Kidney (tissue), 14 donors: ENCODE data around the gene HOXA5. TPM values are rescaled to one million over a fixed set of nuclear protein-coding genes. Genes with fewer than 3 reads are reported as not detected.

Source experiments
- DNase-seq, 5 donors: peaks; one replicate each; pipeline ENCODE4 v3.0.0-alpha.2; 2013 to 2020
- FAIRE-seq: peaks from 2 replicates; lab custom pipeline; 2012; peaks lifted over from hg19 to GRCh38; lab: Jason Lieb, UNC
- H3K27ac ChIP-seq, 2 donors: one replicate each; pipeline ENCODE4 v1.7.0; 2013; ENCODE audit warnings: low read depth in 2 of 2, low read length in 2 of 2, inconsistent platforms in 1 of 2
- H3K27me3 ChIP-seq: one replicate; pipeline ENCODE4 v1.7.1; 2013; ENCODE audit warnings: low read length, inconsistent platforms; ENCODE audit not compliant: control insufficient read depth, insufficient read depth
- H3K36me3 ChIP-seq, 3 donors: one replicate each; pipeline versions ENCODE4 v1.7.0 to v1.7.1; 2013; ENCODE audit warnings: low read length in 3 of 3, control low read depth in 1 of 3, inconsistent platforms in 1 of 3; ENCODE audit not compliant: insufficient read depth in 3 of 3, control insufficient read depth in 2 of 3
- H3K4me1 ChIP-seq, 3 donors: one replicate each; pipeline versions ENCODE4 v1.7.0 to v1.7.1; 2013; ENCODE audit warnings: low read length in 3 of 3, inconsistent platforms in 1 of 3, low read depth in 1 of 3; ENCODE audit not compliant: control insufficient read depth in 2 of 3, insufficient read depth in 2 of 3
- H3K4me3 ChIP-seq, 3 donors: one replicate each; pipeline versions ENCODE4 v1.7.0 to v1.8.1; 2013; ENCODE audit warnings: low read length in 3 of 3, control low read depth in 1 of 3, inconsistent platforms in 1 of 3
- H3K9ac ChIP-seq, 3 donors: one replicate each; pipeline versions ENCODE4 v1.7.0 to v1.7.1; 2013; ENCODE audit warnings: low read length in 3 of 3, control low read depth in 1 of 3, inconsistent platforms in 1 of 3
- H3K9me3 ChIP-seq, 3 donors: one replicate each; pipeline versions ENCODE4 v1.7.0 to v1.7.1; 2013; ENCODE audit warnings: low read length in 3 of 3, control low read depth in 1 of 3, inconsistent platforms in 1 of 3; ENCODE audit not compliant: control insufficient read depth in 2 of 3, insufficient read depth in 1 of 3
- CTCF ChIP-seq: IDR thresholded peaks from 3 replicates; pipeline ENCODE4 v1.5.1; 2012; ENCODE audit warnings: mild to moderate bottlenecking, moderate library complexity, borderline replicate concordance; ENCODE audit not compliant: insufficient read depth; ENCODE audit errors: extremely low read depth
- intact Hi-C: fragments of 100-400 bp; cut with DNase I; formaldehyde crosslinking; loops from one replicate; pipeline ENCODE4 v1.11.1; 2022
- polyA plus RNA-seq: library from polyadenylated mRNA; stranded (reverse); fragments of 350-450 nt; fragmentation: Illumina TruSeq; extraction: RNeasy Lipid Tissue Mini Kit (QIAGEN cat#74804); gene quantifications from one replicate; pipeline ENCODE4 v1.2.3, GENCODE V29; 2014; ENCODE audit warnings: low read depth, low replicate concordance; ENCODE audit not compliant: insufficient read depth
- total RNA-seq: library from RNA; stranded (reverse); fragmentation: NEBNext Ultra II Directional; extraction: Animal tissue kit (Norgen Biotek cat#: 25700); gene quantifications from one replicate; pipeline ENCODE4 v1.2.1, GENCODE V29; 2021
- donor health status: control.
- donor health status: control.
- donor health status: control.
- donor health status: control.
- donor health status: control.
- donor health status: DM: yes; HTN: yes; CAD: no.
- donor health status: Normal renal cell carcinoma (clear cell type).

The HOXA5 gene
- total and polyA plus RNA-seq, 2 donors from 2014 or later, result 19.4 to 38.0 TPM

GRCh38 chr7:27156508-27156898 is 13.0 kb upstream of the HOXA5 start, which contains the start of gene HOXA7:
Gene HOXA7, minus strand, starts transcription at chr7:27156675. Its CDS starts 130 bp downstream, at chr7:27156545.
- Histone ChIP-seq H3K27me3 (no peaks in the 10 kb centered on the region), H3K4me3 (peak within 1 kb of the TSS; percentile 78 to 83 (median 82)), H3K27ac (peak within 1 kb of the TSS; percentile 96 to 98), H3K9ac (peak within 1 kb of the TSS; percentile 69 to 85 (median 75)), H3K36me3 (no peaks in the 10 kb centered on the region), H3K4me1 (peaks cover 0 to 19% (median 9%) of the 10 kb centered on the region in 3 donors), H3K9me3 (no peaks in the 10 kb centered on the region)
- TF ChIP-seq CTCF, result no peak
- peak; percentile 96 to 98 (median 96) for DNase-seq
- no peak for FAIRE-seq
- intact Hi-C loops, result loop anchor here (10.0 kb wide), 1 partner anchor 782 kb away; no protein-coding TSS in a partner anchor

- Histone ChIP-seq H3K9ac (peak overlapping the region; percentile 69 to 85 (median 75)), H3K4me1 (peaks cover 0 to 19% (median 9%) of the 10 kb centered on the region in 3 donors), H3K4me3 (peak overlapping the region; percentile 78 to 83 (median 82)), H3K36me3 (no peaks in the 10 kb centered on the region), H3K27me3 (no peaks in the 10 kb centered on the region), H3K9me3 (no peaks in the 10 kb centered on the region), H3K27ac (peak overlapping the region; percentile 96 to 98)
- no peak for FAIRE-seq
- peak in 2 of 5 donors; percentile 69 to 82 for DNase-seq
- no peak for TF ChIP-seq CTCF
- intact Hi-C loops, result loop anchor here (10.0 kb wide), 1 partner anchor 781 kb away; no protein-coding TSS in a partner anchor
Observed at GRCh38 chr7:27155816-27156507, 12.5 kb upstream of the HOXA5 start.

- FAIRE-seq (no peak), DNase-seq (peak in 3 of 5 donors; percentile 72 to 81 (median 76))
- H3K27me3 ChIP-seq, result no peaks in the 10 kb centered on the region
- intact Hi-C loops, result loop anchor here (10.0 kb wide), 1 partner anchor 780 kb away; no protein-coding TSS in a partner anchor
- peaks cover 0 to 19% (median 10%) of the 10 kb centered on the region in 3 donors for H3K4me1 ChIP-seq
- H3K9ac ChIP-seq, result peak overlapping the region; percentile 69 to 85 (median 75)
- H3K36me3 ChIP-seq, result no peaks in the 10 kb centered on the region
- no peaks in the 10 kb centered on the region for H3K9me3 ChIP-seq
- TF ChIP-seq CTCF, result no peak
- peak overlapping the region; percentile 97 to 98 for H3K27ac ChIP-seq
- H3K4me3 ChIP-seq, result peak overlapping the region; percentile 78 to 83 (median 82)
Observed at GRCh38 chr7:27154901-27155815, 11.7 kb upstream of the HOXA5 start.
